ENCODE results near the gene CPAMD8. TPM values are rescaled to one million over a fixed set of nuclear protein-coding genes. Genes with fewer than 3 reads are reported as not detected.

The CPAMD8 gene
- total and polyA plus RNA-seq, 2 of the 8 experiments (the other 6 are each of a cell fraction or from before 2014, with no cell fraction given), result 6.1 to 9.2 TPM

GRCh38 chr19:16943942-16944625, 82.5 kb downstream of the CPAMD8 start:
- H2BK12ac ChIP-seq (ENCODE audit: low read depth, low read length), result no peak overlapping the region
- no peak overlapping the region for H3K9ac ChIP-seq (replicated peaks in 1 of 4; ENCODE audit: extremely low read depth in 1 of 4, low read depth in 3 of 4, low read length in 3 of 4)
- H4K8ac ChIP-seq (ENCODE audit: extremely low read depth, insufficient read depth, low read length), result no peak overlapping the region
- H3K14ac ChIP-seq (ENCODE audit: insufficient read length), result no peak overlapping the region
- ChIA-PET POLR2A (ENCODE audit: partially characterized antibody) (no interaction called here), CTCF (ENCODE audit: partially characterized antibody) (no interaction called here)
- H2BK15ac ChIP-seq (ENCODE audit: low read length), result no peak overlapping the region
- no peaks in the 10 kb centered on the region for H3K9me3 ChIP-seq (ENCODE audit: insufficient read depth in 2 of 2, low read depth in 1 of 2, low read length in 1 of 2)
- H2BK120ac ChIP-seq (replicated peaks; ENCODE audit: low read depth, low read length), result no peak overlapping the region
- H4K5ac ChIP-seq (ENCODE audit: insufficient read length, low read depth, low read length), result no peak overlapping the region
- H4K91ac ChIP-seq (replicated peaks; ENCODE audit: insufficient read length, low read length), result no peak overlapping the region
- no peaks in the 10 kb centered on the region for H3K79me2 ChIP-seq (ENCODE audit: control insufficient read depth in 1 of 2, insufficient read depth in 2 of 2, low read length in 2 of 2)
- H3K79me1 ChIP-seq (ENCODE audit: low read depth, low read length), result peaks cover 2% of the 10 kb centered on the region; the same call in 1 of the 2 replicates
- no peak overlapping the region for H2AK5ac ChIP-seq (ENCODE audit: low read depth, low read length)
- no peak overlapping the region for H3K18ac ChIP-seq (ENCODE audit: extremely low read depth, low read length)
- WGBS, 2 experiments (ENCODE audit: extremely low coverage in 1 of 2, insufficient coverage in 1 of 2, insufficient read length in 1 of 2, insufficient replicate concordance in 2 of 2, low coverage in 1 of 2, low lambda C conversion rate in 2 of 2, missing lambda C conversion rate in 1 of 2), result 95% methylated on average over 11 of the region's 13 CpGs; no CpG with 5 or more reads in 1 of the 2 experiments
- no peak for FAIRE-seq
- H2AFZ ChIP-seq (ENCODE audit: low read length), result no peak overlapping the region
- no peak for DNase-seq (ENCODE audit: low read depth in 1 of 2, low spot score in 2 of 2)
- no peaks in the 10 kb centered on the region for H3K27me3 ChIP-seq (replicated peaks in 1 of 4; ENCODE audit: control insufficient read depth in 3 of 4, extremely low read depth in 1 of 4, insufficient read depth in 3 of 4, low read length in 3 of 4)
- no peak overlapping the region for H3K4me3 ChIP-seq (ENCODE audit: extremely low read depth in 1 of 4, insufficient read depth in 2 of 4, low read depth in 3 of 4, low read length in 4 of 4)
- no peak overlapping the region for H3K27ac ChIP-seq (ENCODE audit: low read depth, low read length)
- no peak overlapping the region for H2BK20ac ChIP-seq (ENCODE audit: low read length)
- H3K4me1 ChIP-seq (replicated peaks in 1 of 4; ENCODE audit: control insufficient read depth in 3 of 4, insufficient read depth in 4 of 4, low read length in 3 of 4), result peaks cover 0 to 1% (median 0%) of the 10 kb centered on the region in 4 experiments; a peak in 1 of 7 replicates
- peaks cover 0 to 4% (median 0%) of the 10 kb centered on the region in 4 experiments; a peak in 2 of 8 replicates for H3K36me3 ChIP-seq (ENCODE audit: control insufficient read depth in 2 of 4, insufficient read depth in 4 of 4, low read length in 3 of 4)
- H3K4me2 ChIP-seq (ENCODE audit: insufficient read depth in 1 of 2, low read depth in 2 of 2, low read length in 2 of 2), result no peak overlapping the region
- no peak overlapping the region for H2BK5ac ChIP-seq (ENCODE audit: low read depth, low read length)
- no peaks in the 10 kb centered on the region for H4K20me1 ChIP-seq (replicated peaks in 1 of 2; ENCODE audit: control insufficient read depth in 1 of 2, insufficient read depth in 2 of 2, low read length in 2 of 2)
- peaks cover 5% of the 10 kb centered on the region for H3K23me2 ChIP-seq (ENCODE audit: low read depth, low read length)
- H3K4ac ChIP-seq (replicated peaks; ENCODE audit: insufficient read length, low read depth, low read length), result no peak overlapping the region
- H3K23ac ChIP-seq (ENCODE audit: insufficient read length), result no peak overlapping the region
- no peak overlapping the region for H3K56ac ChIP-seq (replicated peaks; ENCODE audit: insufficient read length, low read depth, low read length)
- no peak for TF ChIP-seq FOSL1 (IDR thresholded peaks at IDR 0.05; ENCODE audit: insufficient read depth, low read depth, low read length)
- no peak for TF ChIP-seq JUN (IDR thresholded peaks at IDR 0.05; ENCODE audit: low read depth, low read length)
- TF ChIP-seq CHD1 (IDR thresholded peaks at IDR 0.05; ENCODE audit: low read depth, low read length), result no peak
- TF ChIP-seq KDM4A (IDR thresholded peaks at IDR 0.05; ENCODE audit: low read depth, low read length, severe bottlenecking), result no peak
- TF ChIP-seq POU5F1 (IDR thresholded peaks at IDR 0.05; ENCODE audit: low read depth, low read length), result no peak
- TF ChIP-seq GTF2F1 (IDR thresholded peaks at IDR 0.05; ENCODE audit: borderline replicate concordance, low read depth, low read length), result no peak
- TF ChIP-seq TEAD4 (IDR thresholded peaks at IDR 0.05; ENCODE audit: low read depth, low read length), result no peak
- TF ChIP-seq JUND (IDR thresholded peaks at IDR 0.05; ENCODE audit: low read length), result no peak
- TF ChIP-seq KDM1A (IDR thresholded peaks at IDR 0.05; ENCODE audit: borderline replicate concordance, low read length), result no peak
- TF ChIP-seq KDM5A (IDR thresholded peaks at IDR 0.05; ENCODE audit: low read length), result no peak
- no peak for TF ChIP-seq CEBPB (IDR thresholded peaks at IDR 0.05; ENCODE audit: low read depth, low read length)
- no peak for TF ChIP-seq EZH2 (IDR thresholded peaks at IDR 0.05; ENCODE audit: low read depth, low read length, severe bottlenecking)
- TF ChIP-seq RNF2 (IDR thresholded peaks at IDR 0.05; ENCODE audit: borderline replicate concordance, low read depth, low read length, missing control alignments, poor library complexity, severe bottlenecking), result no peak
- no peak for TF ChIP-seq YY1 (IDR thresholded peaks at IDR 0.05; ENCODE audit: low read depth, low read length)

Data from H1 (cell line).